Measurements from ENCODE around the gene OTOGL. TPM values are rescaled to one million over a fixed set of nuclear protein-coding genes. Genes with fewer than 3 reads are reported as not detected.

OTOGL gene
- total RNA-seq, 2 experiments from 2014 or later = not detected

DNA sequence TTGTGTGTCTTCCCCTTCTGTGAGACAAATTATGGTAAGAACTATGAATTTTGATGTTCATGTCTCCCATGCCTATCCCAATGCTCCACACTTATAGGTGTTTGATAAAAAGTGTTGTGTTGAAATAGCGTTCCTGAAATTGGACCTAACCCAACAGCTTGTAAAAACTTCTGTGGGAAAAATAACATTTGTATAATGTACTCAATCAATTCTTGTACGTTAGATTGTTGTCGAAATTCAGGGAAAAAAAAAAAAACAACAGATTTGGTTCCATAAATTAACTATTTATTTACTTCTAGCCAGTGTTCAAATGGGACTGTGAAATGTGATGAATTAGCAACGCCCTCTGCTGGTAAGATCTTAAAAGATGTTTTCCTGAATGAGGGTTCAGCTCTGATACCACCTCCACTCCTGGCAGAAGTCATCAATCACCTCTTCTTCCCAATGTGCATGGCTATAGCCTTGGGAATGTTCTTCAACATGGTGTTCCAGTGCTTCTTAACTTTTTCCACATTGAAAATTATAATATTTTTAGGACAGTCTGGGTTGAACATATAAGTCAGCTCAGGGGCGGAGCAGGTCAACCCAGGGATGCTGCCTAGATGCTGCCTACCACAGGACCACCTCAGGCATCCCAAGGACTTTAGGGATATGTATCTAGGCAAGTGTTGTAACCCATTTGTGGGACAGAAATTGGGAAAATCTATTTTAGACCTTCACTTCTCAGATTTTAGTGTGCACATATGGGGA lies 170.6 kb downstream of the OTOGL start:
- no peak overlapping the region for H3K4me2 ChIP-seq (ENCODE audit: low read length)
- DNase-seq (ENCODE audit: low spot score) = peak; percentile 38
- H3K4me1 ChIP-seq (ENCODE audit: insufficient read depth, low read length, poor library complexity, severe bottlenecking) = no peaks in the 10 kb centered on the region
- no peaks in the 10 kb centered on the region for H3K79me2 ChIP-seq (ENCODE audit: insufficient read depth, low read depth, low read length)
- ChIA-PET CTCF (ENCODE audit: unreplicated experiment) (no interaction called here), POLR2A (no interaction called here)
- H3K27ac ChIP-seq (ENCODE audit: low read depth, low read length, poor library complexity, severe bottlenecking) = no peak overlapping the region
- no peak overlapping the region for H2AFZ ChIP-seq (ENCODE audit: low read length)
- H4K20me1 ChIP-seq (ENCODE audit: insufficient read depth, low read length) = no peaks in the 10 kb centered on the region
- TF ChIP-seq EZH2phosphoT487 (IDR thresholded peaks at IDR 0.05; ENCODE audit: borderline replicate concordance, low read depth, low read length) = no peak
- TF ChIP-seq, protein P1, sequence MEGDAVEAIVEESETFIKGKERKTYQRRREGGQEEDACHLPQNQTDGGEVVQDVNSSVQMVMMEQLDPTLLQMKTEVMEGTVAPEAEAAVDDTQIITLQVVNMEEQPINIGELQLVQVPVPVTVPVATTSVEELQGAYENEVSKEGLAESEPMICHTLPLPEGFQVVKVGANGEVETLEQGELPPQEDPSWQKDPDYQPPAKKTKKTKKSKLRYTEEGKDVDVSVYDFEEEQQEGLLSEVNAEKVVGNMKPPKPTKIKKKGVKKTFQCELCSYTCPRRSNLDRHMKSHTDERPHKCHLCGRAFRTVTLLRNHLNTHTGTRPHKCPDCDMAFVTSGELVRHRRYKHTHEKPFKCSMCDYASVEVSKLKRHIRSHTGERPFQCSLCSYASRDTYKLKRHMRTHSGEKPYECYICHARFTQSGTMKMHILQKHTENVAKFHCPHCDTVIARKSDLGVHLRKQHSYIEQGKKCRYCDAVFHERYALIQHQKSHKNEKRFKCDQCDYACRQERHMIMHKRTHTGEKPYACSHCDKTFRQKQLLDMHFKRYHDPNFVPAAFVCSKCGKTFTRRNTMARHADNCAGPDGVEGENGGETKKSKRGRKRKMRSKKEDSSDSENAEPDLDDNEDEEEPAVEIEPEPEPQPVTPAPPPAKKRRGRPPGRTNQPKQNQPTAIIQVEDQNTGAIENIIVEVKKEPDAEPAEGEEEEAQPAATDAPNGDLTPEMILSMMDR (conservative IDR thresholded peaks at IDR 0.05; ENCODE audit: low read length) = peak; percentile 86
- intact Hi-C loops (cut with micrococcal nuclease; ENCODE audit: unreplicated experiment) = loop anchor here (5.0 kb wide), 2 partner anchors 728 to 863 kb away; no protein-coding TSS in a partner anchor
- H3K4me3 ChIP-seq (ENCODE audit: low read depth, low read length, poor library complexity, severe bottlenecking) = no peak overlapping the region
- H3K9me2 ChIP-seq (ENCODE audit: insufficient read depth, low read length) = no peaks in the 10 kb centered on the region
- H3K36me3 ChIP-seq (ENCODE audit: insufficient read depth, low read length) = no peaks in the 10 kb centered on the region
- no TSS peak for BruUV-seq (replicated peaks)
- no peaks in the 10 kb centered on the region for H3K9me3 ChIP-seq (ENCODE audit: low read length)

DNA sequence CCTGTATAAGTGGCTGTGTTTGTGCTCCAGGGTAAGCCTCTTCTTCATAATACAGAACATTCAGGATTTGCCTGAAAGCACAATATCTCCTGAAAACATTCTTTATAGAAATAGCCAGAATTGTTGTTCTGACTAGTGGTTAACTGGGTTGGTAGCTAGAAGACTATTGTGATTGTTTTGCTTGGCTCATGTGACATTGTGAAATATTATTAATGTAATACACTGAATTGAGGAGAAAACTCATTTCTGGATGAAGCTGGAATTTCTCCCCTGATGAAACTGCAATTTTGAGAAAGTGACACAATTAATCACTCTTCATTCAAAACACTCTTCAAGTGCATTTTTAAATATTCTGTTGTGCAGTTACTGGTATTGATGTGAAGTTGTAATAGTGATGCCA lies 172.4 kb downstream of the OTOGL start:
- no peaks in the 10 kb centered on the region for H3K4me1 ChIP-seq (ENCODE audit: insufficient read depth, low read length, poor library complexity, severe bottlenecking)
- no peaks in the 10 kb centered on the region for H3K9me2 ChIP-seq (ENCODE audit: insufficient read depth, low read length)
- H3K36me3 ChIP-seq (ENCODE audit: insufficient read depth, low read length) = no peaks in the 10 kb centered on the region
- no TSS peak for BruUV-seq (replicated peaks)
- ChIA-PET POLR2A (no interaction called here), CTCF (ENCODE audit: unreplicated experiment) (no interaction called here)
- intact Hi-C loops (cut with micrococcal nuclease; ENCODE audit: unreplicated experiment) = loop anchor here (5.0 kb wide), 1 partner anchor 729 kb away; no protein-coding TSS in a partner anchor
- no peaks in the 10 kb centered on the region for H3K79me2 ChIP-seq (ENCODE audit: insufficient read depth, low read depth, low read length)
- no peak overlapping the region for H3K27ac ChIP-seq (ENCODE audit: low read depth, low read length, poor library complexity, severe bottlenecking)
- H2AFZ ChIP-seq (ENCODE audit: low read length) = no peak overlapping the region
- H3K4me3 ChIP-seq (ENCODE audit: low read depth, low read length, poor library complexity, severe bottlenecking) = no peak overlapping the region
- TF ChIP-seq, protein P1 (conservative IDR thresholded peaks at IDR 0.05; ENCODE audit: low read length) = no peak
- no peak for TF ChIP-seq EZH2phosphoT487 (IDR thresholded peaks at IDR 0.05; ENCODE audit: borderline replicate concordance, low read depth, low read length)
- DNase-seq (ENCODE audit: low spot score) = no peak
- no peaks in the 10 kb centered on the region for H3K9me3 ChIP-seq (ENCODE audit: low read length)
- no peak overlapping the region for H3K4me2 ChIP-seq (ENCODE audit: low read length)
- H4K20me1 ChIP-seq (ENCODE audit: insufficient read depth, low read length) = no peaks in the 10 kb centered on the region

DNA sequence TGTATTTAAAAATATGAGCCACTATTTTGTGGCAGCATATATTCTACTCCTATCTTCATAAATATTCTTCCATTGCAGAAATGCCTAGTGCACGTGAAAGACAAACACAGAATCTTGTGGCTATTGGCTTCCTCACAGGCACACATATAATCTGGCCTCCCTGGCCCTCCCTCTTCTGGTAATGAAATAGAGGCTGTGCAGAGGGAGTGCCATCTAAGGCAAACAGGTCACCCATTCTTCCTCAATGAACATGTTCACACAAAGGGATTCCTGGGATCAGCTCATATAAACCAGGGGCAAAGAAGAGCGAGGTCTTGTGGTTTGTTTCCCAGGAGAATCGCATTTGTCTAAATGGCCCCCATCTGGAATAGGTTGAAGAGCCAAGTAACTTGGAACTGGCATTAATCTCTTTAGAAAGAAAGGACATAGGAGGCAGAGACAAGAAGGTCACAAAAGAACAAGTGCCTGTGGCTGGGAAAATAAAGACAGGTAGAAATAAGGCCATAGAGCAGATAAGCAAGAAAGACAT lies 173.1 kb downstream of the OTOGL start:
- no peaks in the 10 kb centered on the region for H3K9me3 ChIP-seq (ENCODE audit: low read length)
- no peak overlapping the region for H2AFZ ChIP-seq (ENCODE audit: low read length)
- BruUV-seq (replicated peaks) = no TSS peak
- H3K4me2 ChIP-seq (ENCODE audit: low read length) = no peak overlapping the region
- no peak overlapping the region for H3K27ac ChIP-seq (ENCODE audit: low read depth, low read length, poor library complexity, severe bottlenecking)
- CTCF ChIA-PET (ENCODE audit: unreplicated experiment) = no interaction called here
- H3K79me2 ChIP-seq (ENCODE audit: insufficient read depth, low read depth, low read length) = no peaks in the 10 kb centered on the region
- H4K20me1 ChIP-seq (ENCODE audit: insufficient read depth, low read length) = no peaks in the 10 kb centered on the region
- intact Hi-C loops (cut with micrococcal nuclease; ENCODE audit: unreplicated experiment) = loop anchor here (5.0 kb wide), 1 partner anchor 730 kb away; no protein-coding TSS in a partner anchor
- no peaks in the 10 kb centered on the region for H3K9me2 ChIP-seq (ENCODE audit: insufficient read depth, low read length)
- no peaks in the 10 kb centered on the region for H3K36me3 ChIP-seq (ENCODE audit: insufficient read depth, low read length)
- no peak overlapping the region for H3K4me3 ChIP-seq (ENCODE audit: low read depth, low read length, poor library complexity, severe bottlenecking)
- DNase-seq (ENCODE audit: low spot score) = no peak
- TF ChIP-seq, protein P1 (conservative IDR thresholded peaks at IDR 0.05; ENCODE audit: low read length) = no peak
- no peak for TF ChIP-seq EZH2phosphoT487 (IDR thresholded peaks at IDR 0.05; ENCODE audit: borderline replicate concordance, low read depth, low read length)
- no peaks in the 10 kb centered on the region for H3K4me1 ChIP-seq (ENCODE audit: insufficient read depth, low read length, poor library complexity, severe bottlenecking)
- POLR2A ChIA-PET = no interaction called here
